GM18499 (cell line): Measurements from ENCODE around the gene PLXDC2.

ENCODE experiments used
- ATAC-seq: cut with Tn5 transposase; IDR thresholded peaks from one replicate; pipeline ENCODE4 v1.9.1; 2021; ENCODE audit warnings: moderate number of reproducible peaks; ENCODE audit not compliant: insufficient read depth, unreplicated experiment

PLXDC2 gene

DNA sequence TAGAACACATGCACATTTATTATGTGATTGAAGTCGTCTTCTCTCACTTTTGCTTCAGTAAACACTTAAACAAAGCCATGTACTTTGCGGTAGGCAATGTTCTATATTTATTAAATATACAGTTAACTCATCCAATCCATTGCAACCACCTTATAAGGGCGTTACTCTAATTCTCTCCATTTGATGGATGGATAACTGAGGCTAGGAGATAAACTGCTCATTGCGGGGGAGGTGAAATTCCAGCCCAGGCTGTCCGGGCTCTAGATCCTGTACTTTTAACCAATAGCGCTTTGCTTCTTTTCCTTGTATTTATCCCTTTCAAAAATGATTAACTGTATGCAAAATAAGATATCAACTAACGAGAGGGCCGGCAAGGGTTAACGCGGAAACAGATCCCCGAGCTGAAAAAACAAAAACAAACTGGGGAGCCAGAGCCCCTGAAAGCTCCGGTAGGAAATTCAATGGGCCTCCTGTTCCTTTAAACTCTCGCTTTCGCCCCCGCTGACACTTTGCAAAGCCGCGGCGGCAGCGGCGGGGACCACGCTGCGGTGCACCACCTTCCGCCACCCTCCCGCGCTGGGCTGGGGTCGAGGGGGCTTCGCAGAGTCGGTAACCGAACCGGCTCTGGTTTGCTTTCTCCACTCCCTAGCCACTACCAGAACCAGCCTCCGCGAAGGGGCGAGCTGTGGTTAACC lies 1.0 kb upstream of the PLXDC2 start:
- ATAC-seq, result no peak

DNA sequence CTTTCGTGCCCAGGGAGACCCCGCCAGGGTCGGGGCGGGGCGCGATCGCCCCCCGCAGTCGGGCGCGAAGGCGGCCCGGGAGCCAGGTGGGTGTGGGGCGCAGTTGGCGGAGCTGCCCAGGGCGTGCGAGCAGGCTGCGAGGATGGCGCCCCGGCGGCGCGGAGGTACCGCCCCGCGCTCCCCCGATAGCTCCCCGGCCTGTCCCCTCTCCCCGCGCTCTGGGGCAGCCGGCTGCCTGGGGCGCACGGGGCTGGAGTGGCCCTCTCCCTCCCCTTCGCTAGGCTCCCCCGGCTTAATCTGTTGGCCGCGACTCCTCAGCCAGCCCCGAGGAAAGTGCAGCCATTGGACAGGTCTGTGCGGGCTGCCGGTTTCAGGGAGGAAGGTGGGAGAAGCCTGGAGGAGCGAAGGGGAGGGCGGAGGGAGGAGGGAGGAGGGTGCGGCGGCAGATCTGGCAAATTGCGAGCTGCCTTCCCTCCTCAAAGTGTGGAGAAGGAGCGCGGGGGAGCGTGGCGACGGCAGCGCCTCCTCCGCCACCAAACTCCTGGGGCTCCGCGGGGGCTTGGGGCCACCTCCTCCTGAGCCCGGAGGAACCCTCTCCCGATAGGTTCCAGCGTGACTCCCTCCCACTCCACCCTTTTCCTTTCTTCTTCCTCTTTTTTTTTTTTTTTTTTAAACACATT lies 361 bp upstream of the PLXDC2 start:
- ATAC-seq, result no peak

DNA sequence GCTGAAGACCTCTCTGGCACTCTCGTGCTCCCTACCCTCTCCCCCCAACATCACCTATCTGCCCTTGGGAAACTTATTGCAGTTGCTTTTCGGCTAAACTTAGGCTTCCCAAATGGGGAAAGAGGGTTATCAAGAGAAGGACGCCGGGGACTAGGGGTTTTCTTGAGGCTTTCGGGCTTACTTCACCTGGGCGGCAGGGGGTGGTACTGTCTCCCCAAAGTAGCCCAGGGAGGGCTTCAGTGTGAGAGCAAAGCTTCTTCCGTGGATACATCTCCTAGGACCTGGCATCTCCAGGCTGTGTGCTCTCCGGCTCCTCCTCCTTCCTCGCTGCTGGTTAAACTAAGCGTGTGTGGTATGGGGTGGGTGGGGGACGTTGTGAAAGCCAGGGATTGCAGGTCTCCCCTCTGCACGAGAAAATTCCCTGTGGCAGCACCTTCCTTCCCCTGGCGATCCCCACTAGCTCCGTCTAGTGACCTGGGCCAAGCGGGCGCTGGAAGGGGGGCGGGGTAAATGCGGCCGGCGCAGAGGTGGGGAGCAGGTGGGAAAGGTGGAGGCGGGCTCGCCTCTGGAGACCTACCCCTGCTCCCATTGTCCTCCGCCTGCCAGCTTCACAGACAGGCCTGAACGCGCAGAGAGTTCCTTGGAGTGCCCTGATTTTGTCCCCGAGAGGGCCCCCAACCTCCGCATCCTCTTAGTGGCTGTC lies 1.1 kb downstream of the PLXDC2 start:
- ATAC-seq, result no peak

DNA sequence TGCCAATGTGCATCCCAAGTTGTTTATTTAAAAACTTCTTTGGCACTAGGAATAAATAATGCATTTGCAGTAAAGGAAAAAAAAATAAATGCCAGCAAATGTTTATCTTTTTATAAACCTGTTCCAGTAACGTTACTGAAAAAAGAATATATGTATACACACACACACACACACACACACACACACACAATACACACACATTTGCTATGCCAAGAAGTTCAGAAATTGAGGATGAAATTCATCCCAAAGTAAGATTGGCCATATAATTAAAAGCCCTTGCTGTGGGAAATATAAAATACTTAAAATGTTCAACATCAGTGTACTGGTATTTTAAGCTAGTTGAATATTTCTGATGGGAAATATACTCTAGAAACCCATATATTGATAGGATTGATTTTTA lies 2.6 kb downstream of the PLXDC2 start:
- ATAC-seq, result no peak

DNA sequence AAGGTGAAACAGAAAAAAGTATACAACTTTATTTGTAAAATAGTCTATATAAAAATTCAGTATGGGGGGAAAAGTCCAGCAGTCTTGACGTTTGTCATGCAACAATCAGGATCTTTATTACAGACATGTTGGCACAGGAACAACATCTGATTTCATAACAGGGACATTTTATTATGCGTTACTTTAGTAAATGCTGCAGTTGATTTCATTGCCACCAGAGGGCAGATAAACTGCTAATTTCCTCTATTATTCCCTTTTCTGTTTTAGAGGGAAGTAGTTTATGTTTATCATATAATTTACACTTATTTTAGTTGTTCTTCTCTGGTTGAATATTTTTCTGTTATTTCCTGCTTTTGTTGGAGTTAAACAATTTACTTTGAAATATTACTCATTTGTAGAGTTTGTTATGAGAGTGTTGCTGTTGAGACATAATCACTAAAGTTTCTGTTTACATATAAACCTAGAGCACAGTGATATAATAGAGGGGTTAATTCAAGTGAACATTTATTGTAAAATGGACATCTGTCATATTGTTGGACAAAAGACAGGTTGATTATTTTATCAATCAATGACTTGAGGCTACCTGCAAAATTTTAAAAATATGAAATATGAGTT lies 3.3 kb downstream of the PLXDC2 start:
- ATAC-seq, result no peak

DNA sequence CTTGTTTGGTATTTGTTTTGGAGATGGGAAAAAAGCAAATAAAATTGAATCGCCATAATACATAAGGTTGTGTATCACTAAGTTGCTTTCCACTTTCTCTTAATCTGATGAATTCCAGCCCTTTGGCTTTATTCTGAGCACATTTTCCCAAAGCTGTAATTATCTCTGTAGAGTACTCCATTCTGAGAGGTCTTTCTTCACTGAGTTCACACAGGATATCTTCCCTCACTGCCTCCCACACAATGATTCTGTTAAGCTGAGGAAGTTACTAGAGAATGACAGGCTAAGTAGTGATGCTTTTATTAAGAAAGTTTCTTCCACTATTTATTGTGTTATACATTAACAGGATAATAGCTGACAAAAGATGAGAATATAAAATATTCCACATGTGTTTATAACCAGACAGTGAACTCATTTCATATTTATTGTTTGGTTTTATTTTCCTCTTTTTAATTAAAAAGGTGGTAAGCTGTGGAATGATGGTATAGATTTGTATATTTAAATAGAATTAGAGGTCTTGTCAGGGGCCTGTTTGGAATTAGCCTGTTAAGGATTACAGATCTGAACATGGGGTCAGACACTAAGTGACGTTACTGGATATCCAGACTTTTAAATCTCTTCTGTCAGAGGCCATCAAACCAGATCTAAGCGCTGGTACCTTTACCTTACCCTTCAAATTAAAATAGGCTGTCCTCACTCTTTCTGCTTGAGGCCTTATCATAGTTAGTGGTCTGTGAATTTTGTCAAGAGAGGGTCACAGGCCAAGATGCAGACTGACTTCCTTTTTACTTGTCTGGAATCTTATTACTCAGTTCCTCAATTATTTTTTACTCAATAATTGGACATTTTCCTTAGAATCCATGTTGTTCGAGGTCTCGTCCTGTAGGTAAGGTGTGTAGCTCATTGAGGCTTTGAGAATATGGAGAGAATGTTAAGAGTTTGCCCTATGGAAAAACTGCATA lies 8.4 kb downstream of the PLXDC2 start:
- ATAC-seq, result no peak

DNA sequence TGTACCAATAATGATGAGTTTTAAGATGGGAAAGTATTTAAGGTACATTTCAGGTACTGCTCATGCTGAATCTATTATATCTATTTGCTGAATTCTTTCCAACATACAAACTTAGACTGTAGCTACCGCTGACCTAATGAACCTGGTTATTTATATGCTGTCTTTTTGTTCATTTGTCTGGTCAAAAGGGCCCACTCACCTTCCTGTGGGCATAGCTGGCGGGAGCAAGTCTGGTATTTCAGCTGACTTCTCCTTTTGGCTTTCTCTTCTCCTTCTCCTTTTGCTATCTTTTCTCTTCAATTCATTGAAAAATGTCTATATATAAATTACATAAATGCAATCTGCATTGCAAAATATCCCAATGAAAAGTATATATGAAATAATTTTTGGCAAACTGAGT lies 9.5 kb downstream of the PLXDC2 start:
- no peak for ATAC-seq

DNA sequence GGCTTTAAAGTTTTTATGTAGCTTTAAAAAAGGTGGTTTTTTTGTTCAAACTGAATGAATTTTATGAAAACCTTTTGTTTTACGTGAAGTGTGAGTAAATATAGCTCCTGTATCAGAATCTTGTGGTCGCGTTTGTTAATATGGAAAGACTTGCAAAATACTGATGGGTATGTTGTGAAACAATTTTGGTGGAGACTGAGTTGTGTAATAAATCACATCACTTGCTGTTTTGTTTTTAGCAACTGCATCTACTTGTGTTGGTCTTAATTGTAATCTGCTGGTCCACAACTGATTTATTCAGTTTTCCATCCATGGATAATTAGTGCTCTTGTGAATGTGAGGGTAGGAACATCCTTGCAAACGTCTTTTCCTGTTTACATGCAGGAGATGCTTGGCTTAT lies 10.5 kb downstream of the PLXDC2 start:
- ATAC-seq, result no peak

DNA sequence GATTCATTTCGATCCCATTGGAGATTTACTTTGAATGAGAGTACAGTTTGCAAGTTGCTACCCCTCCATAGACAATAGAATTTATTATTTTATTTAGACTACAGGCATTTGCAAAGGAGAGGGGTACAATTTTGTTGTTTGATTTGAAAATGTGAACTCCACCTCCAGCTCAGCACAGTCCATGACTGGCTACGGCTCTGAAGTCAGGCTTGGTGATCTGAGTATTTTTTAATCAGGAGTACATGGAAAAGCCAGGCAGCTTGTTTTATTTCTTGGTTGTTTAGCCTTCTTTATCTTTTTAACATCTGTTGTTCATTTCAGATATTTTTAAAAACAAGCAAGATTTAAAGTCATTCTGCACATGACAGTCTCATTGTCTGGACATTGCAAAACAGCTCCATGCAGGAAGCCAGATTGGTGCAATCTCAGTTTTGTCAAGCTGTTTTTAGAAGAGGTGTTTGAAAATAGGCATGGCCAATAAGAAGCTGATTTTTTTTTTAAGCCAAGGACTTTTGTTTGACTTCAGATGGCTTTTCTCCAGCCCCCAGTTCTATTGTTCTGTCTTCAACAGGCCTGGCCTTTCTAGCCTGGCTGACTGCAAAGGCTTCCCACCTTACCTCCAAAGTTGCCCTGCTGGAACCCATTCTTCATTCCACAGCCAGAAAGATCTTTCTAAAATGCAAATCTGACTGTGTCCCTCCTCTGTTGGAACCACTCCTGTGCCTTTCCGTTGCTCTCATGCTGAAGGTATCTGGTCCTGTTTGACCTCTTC lies 12.2 kb downstream of the PLXDC2 start:
- no peak for ATAC-seq

DNA sequence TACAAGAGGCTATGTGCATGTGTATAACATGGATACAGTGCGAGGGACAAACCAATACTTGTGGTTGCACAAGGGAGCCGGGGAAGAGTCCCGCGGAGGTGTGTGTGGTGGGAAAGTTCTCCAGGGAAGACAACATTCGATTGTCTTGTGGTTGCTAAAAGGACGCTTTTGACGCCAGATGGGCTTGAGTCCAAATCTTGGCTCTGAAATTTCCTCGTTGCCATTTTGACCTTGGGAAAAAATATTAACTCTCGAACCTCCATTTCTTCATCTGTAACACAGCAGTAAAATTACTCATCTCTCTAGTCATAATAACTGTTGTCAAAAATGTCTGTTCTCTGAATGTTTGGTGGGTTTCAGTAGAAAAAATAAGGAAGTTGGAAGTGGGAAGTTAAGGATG lies 16.5 kb downstream of the PLXDC2 start:
- no peak for ATAC-seq

DNA sequence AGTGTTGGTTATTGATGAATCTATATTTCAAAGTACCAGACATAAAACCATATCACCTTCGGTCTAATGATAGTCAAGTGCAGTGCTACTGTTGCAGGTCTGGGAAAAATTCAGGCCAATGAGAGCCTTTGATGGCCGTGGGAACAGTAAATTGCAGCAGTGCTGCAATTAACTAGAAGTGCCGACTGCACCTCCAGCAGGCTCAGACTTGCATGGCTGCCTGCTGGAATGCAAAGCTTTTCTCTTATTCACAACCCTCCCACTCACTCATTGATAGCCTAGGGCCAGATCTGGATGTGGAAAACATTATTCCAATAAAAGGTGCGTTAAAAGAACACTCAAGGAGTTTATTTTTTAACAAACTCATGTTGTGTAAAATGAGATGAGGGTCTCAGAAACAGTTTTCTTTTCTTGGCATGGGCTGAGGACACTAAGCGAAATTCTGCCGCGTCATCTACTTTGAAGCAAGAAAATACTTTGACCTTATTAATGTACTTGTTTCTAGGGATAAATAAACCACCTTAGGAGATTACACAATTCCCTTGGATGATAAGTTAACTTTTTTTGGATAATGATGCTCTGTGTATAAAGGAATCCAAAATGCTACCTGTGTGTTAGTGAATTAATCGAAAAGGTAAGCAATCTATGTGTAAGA lies 17.1 kb downstream of the PLXDC2 start:
- no peak for ATAC-seq

DNA sequence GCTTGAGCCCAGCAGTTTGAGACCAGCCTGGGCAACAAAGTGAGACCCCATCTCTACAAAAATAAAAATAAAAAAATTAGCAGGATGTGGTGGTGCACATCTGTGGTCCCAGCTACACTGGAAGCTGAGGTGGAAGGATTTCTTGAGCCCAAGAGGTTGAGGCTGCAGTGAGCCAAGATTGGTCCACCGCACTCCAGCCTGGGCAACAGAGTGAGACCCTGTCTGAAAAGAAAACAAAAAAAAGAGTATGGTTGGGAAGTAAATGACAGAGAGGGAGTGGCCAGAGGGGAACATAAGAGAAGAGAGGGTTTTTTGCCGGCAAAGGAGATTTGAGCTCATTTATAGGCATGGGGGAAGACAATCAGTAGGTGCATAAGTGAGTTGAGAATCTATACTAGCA lies 19.7 kb downstream of the PLXDC2 start:
- no peak for ATAC-seq

DNA sequence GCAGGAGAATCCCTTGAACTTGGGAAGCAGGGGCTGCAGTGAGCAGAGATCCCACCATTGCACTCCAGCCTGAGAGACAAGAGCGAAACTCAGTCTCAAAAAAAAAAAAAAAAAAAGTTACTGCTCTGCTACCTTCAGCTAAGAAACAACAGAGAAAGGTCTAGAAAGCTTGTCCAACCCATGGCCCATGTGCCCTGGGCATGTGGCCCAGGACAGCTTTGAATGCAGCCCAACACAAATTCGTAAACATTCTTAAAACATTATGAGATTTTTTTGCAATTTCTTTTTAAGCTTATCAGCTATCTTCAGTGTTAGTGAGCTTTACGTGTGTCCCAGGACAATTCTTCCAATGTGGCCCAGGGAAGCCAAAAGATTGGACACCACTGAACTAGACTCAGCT lies 22.9 kb downstream of the PLXDC2 start:
- ATAC-seq, result no peak

DNA sequence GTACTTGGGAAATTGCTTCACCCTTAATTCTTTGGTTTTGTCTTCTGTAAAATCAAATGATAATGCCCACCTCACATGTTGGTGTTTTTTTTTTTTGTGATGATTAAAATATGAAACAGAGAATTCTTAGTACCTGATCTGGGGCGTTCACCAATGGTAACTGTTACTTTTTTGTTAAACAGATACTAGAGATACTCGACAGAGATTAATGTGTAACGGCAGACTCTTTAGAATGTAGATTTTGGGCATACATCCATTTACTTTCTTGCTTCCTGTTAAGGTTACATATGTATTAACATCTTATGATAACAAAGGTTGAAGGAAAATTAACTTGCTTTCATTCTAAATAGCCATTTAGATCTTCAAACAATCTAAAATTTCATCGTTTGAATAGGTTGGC lies 23.3 kb downstream of the PLXDC2 start:
- ATAC-seq, result no peak

DNA sequence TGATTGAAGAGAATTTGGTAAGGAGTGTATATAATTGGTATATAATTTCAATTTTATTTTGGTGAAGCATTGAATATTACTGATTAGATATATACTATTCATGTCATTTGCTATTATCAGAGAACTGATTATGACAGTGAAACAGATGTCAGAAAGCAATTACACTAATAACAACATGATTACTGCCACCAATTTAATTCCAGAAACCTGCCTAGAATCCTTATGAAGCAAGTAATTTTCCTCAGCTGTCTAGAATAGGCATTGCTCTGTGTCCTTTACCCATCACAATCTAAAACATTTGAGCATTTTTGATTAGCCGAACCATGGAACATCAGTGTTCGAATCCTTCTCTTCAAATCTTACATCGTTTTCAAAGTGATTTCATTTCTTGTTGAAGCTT lies 24.5 kb downstream of the PLXDC2 start:
- no peak for ATAC-seq

DNA sequence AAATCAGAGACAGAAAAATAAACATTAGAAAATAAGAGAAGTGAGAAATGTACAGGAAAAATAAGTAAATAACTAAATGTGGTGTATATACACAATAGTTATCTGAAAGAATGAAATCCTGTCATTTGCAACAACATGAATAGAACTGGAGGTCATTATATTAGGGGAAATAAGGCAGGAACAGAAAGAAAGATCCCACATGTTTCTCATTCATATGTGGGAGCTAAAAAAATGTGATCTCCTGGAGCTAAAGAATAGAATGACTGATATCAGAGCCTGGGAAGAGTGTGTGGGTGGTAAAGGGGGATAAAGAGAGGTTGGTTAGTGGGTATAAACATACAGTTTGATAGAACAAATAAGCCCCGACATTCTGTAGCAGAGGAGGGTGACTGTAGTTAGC lies 27.3 kb downstream of the PLXDC2 start:
- ATAC-seq, result no peak

DNA sequence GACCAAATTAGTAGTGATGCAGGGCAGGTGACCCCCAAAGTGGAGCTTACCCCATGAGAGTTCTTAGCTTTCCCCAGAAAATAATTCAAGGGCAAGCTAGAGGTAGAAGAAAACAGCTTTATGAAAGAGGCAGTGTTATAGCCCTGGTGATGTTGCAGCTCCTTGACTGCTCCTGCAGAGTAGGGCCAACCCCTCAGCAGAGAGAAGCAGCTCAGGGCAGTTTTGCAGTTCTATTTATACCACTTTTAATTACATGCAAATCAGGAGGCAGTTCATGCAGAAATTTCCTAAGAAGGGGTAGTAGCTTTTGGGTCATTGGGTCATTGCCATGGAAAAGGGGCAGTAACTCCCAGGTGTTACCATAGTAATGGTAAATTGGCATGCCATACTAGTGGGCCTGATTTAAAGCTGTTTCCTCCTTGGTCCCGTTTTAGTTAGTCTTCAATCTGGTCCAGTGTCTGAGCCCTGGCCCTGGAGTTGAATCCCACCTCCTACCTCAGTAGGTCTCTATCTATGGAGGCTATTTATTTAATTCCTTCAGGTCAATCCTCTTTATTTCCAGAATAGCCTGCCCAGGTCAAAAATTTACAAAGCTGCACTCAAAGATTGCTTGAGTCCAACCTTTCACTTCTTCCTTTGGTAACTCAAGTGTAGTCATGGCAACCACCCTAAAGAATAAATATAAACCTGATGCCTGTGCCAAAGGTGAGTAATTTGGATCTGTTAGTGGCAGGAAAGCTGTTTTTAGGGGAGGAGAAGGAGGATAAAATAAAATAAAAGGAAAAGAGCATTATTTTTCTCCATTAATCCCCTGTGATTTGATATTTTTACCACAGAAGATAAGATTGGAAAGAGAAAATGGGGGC lies 29.5 kb downstream of the PLXDC2 start:
- no peak for ATAC-seq

DNA sequence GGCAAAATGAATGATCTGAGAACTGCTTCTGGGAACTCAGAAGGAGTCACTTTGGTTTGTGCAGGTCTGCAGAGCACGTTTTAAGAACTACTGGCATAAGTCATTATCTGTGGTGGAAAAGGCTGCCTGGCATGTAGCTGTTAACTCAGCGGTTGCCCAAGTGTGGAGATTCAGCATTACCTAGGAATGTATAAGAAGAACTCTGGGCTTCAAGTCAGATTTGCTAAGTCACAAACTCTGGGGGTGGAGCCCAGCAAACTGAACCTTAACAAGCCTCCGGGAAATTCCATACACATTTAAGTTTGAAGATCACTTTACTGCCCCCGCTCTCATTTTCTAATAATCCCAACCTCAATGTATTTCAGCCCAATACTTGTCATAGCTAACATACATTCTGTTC lies 31.1 kb downstream of the PLXDC2 start:
- ATAC-seq, result no peak
